Measurements from ENCODE around the gene CDK5. TPM values are rescaled to one million over a fixed set of nuclear protein-coding genes. Genes with fewer than 3 reads are reported as not detected.

CDK5 gene
- total and polyA plus RNA-seq, 2 of the 13 experiments (the other 11 are each of a cell fraction or from before 2014, with no cell fraction given) = 16.4 to 21.3 TPM

- no peak for TF ChIP-seq USF2 (IDR thresholded peaks at IDR 0.05; ENCODE audit: low read depth, low read length)
- TF ChIP-seq USF2 (CRISPR knock-in tag; IDR thresholded peaks at IDR 0.05; ENCODE audit: borderline replicate concordance) = no peak
- no peak for TF ChIP-seq CREB1 (IDR thresholded peaks at IDR 0.05)
- TF ChIP-seq CREB1 (CRISPR knock-in tag; IDR thresholded peaks at IDR 0.05) = no peak
- peak; percentile 83 for TF ChIP-seq PATZ1 (CRISPR knock-in tag; IDR thresholded peaks at IDR 0.05)
- 0 out of 2 replicates have a peak, but pooled peaks have one; percentile 40 for TF ChIP-seq CSRNP1 (CRISPR knock-in tag; IDR thresholded peaks at IDR 0.05)
- no peak; the same call in 1 of the 2 replicates for TF ChIP-seq ZNF263 (CRISPR knock-in tag; IDR thresholded peaks at IDR 0.05)
- no peak; the same call in 1 of the 2 replicates for TF ChIP-seq ZNF552 (CRISPR knock-in tag; IDR thresholded peaks at IDR 0.05; ENCODE audit: borderline replicate concordance)
- peak; percentile 66 for TF ChIP-seq UBTF (CRISPR knock-in tag; IDR thresholded peaks at IDR 0.05)
- TF ChIP-seq ZNF782 (CRISPR knock-in tag; IDR thresholded peaks at IDR 0.05; ENCODE audit: borderline replicate concordance) = 0 out of 2 replicates have a peak, but pooled peaks have one; percentile 36
- TF ChIP-seq PCBP2 (optimal IDR thresholded peaks at IDR 0.05; ENCODE audit: low read depth, low read length, poor library complexity, severe bottlenecking) = no peak
- no peak for TF ChIP-seq ARID3A (IDR thresholded peaks at IDR 0.05; ENCODE audit: low read depth, low read length)
- no peak for TF ChIP-seq LBX2 (CRISPR knock-in tag; IDR thresholded peaks at IDR 0.05; ENCODE audit: borderline replicate concordance)
- peak; percentile 15 for TF ChIP-seq ZBTB2 (CRISPR knock-in tag; IDR thresholded peaks at IDR 0.05; ENCODE audit: low read depth)
These were observed 22.9 kb upstream of the CDK5 start, which contains the start of gene FASTK (continued) for GRCh38 chr7:151080522-151081169.

All from HepG2 (cell line).